Activated gamma-delta T cell (primary cell): Measurements from ENCODE around the gene FNDC8.
A peak's percentile ranks its signal among the peaks of the same experiment; 100 is the strongest.
"Not testable (repeated sequence)": the region's sequence is repeated elsewhere in the genome, so short reads cannot be mapped to it uniquely, and the experiment has no call there.

ENCODE experiments used
- DNase-seq: peaks from one replicate; lab custom pipeline; 2025; lab: John Stamatoyannopoulos, UW
- total RNA-seq, 2 donors: gene quantifications; one replicate each; lab custom pipeline; 2026; lab: John Stamatoyannopoulos, UW

The FNDC8 gene
- 0 to 0.05 reads per million in 2 donors for total RNA-seq

DNA sequence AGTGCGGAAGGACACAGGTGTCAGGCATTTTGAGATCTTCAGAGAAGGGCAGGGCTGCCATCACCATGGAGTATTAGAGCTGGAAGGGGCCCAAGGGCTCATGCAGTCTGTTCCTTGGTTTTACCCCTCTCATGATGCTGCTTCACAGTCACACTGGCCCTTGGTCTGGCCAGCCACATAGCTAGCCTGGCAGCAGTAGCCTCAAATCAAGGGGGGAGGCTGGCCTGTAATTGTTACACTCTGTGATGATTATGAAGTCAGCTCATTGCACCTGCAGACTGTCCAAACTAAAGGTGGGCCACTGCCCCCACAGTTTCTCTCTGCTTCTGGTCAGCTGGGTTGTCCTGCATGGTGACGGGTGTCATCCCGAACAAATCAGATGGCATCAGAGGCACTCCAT is at the start of gene FNDC8:
Gene FNDC8, plus strand, starts transcription at position 301 of the 400 bp plus-strand sequence. Its CDS starts 79 bp downstream, at position 380.
- DNase-seq = no peak

DNA sequence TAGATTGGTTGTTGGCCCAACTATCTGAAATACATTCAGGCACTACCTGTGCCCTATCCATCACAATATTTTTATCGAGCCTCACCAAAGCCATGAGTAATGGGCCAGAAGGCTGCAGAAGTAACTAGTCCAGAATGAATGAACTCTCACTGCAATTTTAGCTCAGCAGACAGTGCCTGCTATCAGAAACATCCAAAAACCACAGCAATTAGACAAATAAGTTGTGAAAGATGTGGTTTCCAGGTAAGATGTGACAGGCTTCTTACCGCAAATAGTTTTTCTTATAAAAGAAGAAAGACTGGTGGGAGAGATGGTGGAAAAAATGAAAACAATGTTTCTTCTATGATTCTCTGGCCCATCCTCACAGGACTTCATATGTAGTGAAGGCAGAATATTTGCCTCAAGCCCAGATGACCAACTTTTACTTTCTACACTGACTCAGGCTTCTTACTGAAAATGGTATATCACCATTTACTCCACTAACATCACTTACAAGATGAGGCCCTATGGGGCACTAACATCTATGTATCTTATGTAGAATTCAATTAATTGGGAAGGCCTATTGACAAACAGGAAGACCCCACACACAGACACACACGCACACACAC is 48.1 kb upstream of the FNDC8 start:
- no peak for DNase-seq

DNA sequence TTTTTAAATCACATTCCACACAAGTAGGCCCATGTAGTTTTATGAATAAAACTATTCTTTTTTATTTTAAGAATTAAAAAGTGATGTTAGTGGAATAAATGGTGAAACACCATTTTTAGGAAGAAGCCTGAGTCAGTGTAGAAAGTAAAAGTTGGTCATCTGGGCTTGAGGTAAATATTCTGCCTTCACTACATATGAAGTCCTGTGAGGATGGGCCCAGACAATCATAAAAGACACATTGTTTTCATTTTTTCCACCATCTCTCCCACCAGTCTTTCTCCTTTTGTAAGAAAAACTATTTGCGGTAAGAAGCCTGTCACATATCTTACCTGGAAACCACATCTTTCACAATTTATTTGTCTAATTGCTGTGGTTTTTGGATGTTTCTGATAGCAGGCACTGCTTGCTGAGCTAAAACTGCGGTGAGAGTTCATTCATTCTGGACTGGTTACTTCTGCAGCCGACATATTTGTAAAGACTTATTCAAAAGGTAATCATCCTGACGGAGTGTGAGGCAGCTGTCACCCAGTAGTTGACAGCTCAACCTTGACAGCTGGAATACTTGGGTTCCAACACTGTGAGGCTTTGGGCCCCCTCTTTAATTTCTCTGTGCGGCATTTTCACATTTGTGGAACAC is 47.3 kb upstream of the FNDC8 start:
- no peak for DNase-seq

DNA sequence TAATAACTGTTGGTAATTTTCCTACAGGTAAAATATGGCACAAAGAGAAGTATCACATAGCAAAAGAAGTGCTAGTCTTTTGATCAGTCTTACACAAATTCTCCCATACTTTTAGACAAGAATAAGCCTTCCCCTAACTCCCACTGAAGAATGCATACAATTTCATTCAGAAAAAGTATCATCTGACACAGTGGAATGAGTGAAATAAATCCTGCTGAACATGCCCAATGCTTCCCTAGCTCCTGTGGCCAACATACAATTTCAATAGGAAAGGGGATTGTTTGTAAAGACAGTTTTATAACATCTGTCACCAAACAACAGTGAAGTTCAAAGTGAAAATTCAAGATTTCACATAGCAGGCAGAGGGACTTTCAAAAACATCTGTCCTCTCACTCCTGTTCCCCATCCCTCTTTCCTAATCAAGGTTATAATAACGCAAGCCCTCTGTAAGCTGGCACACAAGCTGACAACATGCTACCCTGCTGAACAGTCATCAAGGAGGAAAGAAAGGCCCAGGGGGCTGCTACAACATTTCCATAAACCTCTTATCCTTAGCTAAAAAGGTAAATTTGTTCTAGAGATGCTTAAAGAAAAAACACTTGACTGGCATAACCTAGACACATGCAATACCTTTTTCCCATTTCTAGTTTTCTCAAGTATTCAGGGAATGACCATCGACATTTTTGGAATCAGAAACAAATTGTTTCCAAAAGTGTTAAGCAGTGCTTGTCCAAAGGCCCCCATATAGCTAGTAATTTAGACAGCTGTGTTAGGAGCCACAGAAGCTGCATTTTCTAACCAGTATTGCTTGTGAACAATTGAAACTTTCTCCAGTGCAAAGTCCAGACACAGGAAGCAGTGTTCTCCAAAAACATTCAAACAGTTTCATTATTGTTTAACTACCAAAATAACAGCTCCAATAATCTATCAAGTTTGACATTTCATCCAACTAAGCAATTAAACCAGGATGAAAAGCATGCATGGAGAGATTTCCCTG is 46.4 kb upstream of the FNDC8 start:
- DNase-seq = no peak

DNA sequence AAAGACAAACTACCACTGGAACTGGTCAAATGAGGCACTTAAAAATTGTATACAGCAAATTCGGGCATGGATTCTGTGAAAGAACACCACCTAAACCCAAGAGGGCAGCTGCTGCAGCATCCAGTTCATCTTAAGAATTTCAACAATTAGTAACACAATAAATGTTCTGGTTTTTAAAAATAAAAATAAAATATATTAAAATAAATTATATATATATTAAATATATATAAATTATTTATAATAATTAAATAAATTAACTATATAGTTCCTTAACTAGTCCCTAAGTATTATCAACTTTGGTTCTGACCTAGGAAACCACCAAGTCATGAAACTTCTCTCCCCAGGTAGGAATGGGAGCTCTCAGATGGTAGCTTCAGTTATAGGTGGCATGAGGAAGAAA is 44.5 kb upstream of the FNDC8 start:
- no peak for DNase-seq

DNA sequence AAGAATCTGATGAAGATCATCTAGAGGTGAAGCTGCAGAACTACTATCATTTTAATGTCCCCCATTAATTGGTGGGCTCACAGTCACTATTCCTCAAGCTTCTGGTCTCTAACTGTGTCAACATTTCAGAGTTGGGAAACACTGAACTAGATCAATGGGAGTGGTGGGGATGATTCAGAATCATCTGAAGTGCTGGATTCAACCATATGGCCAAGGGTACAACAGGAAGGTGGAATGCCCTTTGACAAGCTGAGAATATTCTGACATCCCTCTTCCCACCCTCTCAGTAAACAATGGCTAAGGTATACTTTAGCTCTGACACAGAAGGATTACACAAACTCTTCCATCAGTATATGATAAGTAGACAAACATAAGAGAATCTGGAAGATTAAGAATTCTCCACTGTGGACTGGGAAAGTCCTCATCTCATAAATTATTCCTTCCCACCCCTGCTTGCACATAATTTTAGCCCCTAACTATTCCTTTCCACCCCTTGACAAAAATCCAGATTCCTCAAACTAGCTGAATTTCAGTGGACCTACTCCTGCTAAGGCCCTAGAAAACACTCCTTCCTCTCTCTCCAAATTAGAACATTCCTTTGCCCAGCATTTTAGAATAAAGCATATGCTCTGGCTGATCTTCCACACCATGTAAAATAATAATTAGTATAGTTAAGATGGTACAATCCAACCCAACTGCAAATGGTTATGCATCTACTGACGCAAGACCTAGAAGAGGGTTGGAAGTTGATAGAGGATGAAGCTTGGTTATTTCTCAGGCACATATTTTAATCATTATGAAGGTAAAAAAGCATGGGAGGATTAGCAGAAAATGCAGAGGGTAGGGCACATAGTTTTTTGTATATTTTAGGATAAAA is 41.6 kb upstream of the FNDC8 start:
- DNase-seq = no peak

DNA sequence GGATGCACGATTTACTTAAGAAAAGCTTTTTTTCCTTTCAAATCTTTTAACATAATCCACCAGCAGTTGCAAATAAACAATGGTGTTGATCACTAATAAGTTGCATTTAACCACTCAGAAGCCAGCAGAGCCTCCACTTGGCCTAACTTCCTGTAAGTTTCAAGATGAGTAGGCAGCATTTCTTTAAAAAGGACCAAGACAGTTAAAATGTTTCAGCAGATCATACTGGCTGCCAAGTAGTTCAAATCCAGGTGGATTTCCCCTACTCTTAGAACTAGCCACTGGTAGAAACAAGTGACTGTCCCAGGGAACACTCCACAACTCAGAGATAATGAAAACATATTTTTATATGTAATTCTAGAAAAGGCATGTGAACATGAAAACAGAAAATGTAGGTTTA is 40.9 kb upstream of the FNDC8 start:
- no peak for DNase-seq

DNA sequence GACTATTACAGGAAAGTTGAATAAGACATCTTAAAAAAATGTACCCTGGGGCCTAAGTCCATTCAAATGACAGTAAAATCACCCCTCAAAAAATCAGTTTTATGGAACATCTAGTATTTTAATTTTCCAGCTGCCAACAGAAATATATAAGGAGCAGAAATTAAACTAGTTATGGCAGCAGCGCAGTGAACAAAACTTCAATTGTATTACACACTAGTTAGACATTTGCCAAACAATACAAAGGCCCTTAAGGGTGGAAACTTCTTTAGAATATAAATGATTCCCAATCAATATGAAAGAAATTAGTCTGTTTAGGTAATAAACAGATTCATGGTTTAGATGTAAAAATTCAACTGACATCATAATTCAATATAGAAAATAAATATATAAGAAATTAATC is 39.8 kb upstream of the FNDC8 start:
- DNase-seq = no peak

DNA sequence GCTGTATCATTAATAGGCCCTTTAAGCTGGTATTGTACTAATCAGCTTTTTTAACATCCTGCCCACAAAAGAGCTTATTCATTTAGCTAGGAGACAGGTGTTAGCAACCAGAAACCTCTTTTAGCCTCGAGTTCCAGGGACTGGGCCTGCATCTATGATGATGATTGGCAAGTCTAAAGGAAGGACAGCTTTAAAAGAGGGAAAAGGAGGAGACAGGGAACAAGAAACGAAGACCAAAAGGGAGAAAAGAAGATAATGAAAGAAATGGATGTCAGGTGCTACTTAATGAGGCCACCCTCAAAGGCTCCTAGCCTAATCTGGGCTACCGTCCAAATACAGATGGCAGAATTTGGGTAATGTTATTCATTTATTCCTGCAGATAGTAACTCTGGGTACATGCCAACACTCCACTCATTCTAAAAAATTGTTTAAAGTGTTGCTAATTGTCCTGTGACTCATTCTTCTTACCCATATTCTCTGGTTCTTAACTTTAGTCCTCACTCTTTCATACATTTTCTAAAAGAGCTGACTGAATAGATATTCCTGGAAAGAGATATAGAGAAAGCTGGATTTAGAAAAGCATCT is 39.2 kb upstream of the FNDC8 start:
- DNase-seq = no peak

DNA sequence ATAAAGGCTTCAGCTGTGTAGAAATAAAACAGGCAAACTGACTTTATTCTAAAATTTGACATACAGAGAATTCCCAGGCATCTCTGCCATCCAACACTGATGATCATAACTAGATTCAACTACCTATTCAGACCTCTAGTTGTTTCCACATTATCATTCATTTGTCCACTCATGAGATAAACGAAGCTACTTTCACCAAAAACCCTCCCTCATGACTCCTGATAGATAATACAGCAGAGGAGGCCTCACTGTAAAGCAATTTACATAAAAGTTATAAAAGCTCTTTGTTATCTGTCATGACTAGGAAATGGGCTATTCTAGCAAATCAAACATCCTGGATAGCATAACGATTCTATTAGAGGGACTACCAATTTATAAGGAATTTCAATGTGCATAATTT is 38.3 kb upstream of the FNDC8 start:
- no peak for DNase-seq

DNA sequence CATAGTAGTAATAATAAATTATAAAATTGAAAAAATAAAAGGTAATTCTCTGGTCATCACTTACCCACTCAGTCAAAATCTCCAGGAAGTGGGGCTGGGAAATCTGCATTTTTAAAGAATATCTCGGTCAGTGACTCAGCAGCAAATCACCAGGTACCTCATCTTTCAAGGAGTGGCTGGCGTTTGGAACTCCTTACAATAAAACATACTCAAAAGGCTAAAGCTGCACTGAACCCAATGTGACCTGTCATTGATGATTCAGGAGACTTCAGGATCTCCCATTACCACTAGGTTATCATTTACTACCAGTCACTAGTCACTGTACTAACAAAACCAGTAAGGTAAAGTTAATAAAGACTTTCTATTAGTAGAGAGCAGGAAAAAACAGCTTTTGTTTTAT is 36.4 kb upstream of the FNDC8 start:
- DNase-seq = no peak

DNA sequence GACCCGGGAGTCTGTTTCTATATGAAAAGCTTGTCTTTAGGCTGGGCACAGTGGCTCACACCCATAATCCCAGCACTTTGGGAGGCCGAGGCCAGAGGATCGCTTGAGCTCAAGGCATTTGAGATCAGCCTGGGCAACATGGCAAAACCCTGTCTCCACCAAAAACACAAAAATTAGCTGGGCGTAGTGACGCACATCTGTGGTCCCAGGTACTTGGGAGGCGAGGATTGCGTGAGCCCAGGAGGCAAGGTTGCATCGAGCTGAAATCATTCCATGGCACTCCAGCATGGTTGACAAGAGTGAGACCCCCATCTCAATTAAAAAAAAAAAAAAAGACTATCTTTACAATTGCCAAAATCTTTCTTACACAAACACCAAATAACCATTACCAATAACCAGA is 35.3 kb upstream of the FNDC8 start:
- no peak for DNase-seq

DNA sequence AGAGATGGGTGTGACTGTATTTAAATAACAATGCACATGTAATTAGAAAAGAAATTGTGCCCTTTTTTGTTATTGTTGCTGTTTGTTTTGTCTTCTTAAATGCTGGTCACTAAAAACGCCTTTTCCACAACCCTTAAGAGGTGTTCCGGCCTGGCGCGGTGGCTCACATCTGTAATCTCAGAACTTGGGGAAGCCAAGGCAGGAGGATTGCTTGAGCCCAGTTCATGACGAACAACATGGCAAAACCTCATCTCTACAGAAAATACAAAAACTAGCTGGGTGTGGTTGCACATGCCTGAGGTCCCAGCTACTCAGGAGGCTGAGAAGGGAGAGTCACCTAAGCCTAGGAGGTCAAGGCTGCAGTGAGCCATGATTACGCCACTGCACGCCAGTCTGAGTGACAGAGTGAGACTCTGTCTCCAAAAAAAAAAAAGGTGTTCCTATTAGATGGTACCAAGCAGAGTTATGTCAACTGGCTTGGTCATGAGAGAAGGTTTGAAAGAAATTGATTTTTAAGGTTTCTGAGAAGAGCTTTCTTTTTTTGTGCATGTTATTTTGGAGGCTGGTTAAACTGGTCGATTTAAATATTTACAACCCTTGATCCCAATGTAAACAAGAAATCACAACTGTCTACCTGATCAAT is 34.4 kb upstream of the FNDC8 start:
- DNase-seq = no peak

DNA sequence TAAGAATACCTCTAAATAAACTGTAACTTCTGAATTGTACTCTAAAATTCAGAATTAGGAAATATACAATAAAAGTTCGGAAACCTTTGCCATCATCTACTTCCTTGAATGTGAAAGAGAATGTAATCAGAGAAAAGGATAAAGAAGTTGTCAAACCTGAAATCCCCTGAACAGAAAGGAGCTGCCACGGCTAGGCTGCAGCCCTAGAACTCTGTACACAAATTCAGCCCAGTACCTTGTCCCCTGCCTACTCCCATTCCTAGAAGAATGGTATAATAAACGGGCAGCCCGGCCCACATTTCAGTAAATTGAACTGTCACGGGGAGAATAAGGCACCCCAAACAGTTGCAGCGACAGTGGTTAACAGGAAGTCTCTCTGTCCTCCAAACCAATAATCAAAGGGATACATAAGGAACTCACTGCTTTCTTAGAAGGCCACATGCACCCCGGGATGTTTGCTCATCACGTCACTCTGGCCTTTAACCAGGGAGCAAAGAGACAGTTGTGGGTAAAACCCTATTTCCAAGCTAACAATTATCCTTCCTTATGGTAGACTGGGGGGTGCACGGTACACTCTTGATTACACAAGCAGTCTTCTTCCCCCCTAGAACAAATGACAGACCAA is 33.6 kb upstream of the FNDC8 start:
- DNase-seq = no peak

DNA sequence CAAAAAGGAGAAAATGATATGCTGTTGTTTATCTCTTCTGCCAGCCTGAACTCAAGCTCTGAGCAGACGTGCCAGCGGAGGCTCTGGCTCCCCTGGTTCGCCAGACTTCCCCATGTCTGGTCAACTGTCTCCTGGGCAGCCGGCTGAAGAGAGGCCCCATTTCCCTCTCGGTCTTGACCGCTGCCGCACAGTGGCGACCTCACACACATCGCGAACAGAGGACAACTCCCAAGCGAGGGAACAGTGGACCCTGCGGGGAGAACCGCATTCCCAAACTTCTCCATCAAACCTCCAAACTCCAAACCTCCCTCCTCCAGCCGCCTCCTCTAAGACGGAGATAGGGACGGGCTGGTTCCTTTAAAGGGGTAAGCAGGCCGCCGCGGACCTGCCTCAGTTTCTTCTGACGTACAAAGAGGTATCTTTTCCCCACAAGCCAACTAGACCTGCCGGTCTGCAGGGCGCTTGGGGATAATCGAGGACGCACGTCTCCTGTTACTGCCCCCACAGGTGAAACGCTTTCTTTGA is 33.0 kb upstream of the FNDC8 start:
- DNase-seq = no peak

DNA sequence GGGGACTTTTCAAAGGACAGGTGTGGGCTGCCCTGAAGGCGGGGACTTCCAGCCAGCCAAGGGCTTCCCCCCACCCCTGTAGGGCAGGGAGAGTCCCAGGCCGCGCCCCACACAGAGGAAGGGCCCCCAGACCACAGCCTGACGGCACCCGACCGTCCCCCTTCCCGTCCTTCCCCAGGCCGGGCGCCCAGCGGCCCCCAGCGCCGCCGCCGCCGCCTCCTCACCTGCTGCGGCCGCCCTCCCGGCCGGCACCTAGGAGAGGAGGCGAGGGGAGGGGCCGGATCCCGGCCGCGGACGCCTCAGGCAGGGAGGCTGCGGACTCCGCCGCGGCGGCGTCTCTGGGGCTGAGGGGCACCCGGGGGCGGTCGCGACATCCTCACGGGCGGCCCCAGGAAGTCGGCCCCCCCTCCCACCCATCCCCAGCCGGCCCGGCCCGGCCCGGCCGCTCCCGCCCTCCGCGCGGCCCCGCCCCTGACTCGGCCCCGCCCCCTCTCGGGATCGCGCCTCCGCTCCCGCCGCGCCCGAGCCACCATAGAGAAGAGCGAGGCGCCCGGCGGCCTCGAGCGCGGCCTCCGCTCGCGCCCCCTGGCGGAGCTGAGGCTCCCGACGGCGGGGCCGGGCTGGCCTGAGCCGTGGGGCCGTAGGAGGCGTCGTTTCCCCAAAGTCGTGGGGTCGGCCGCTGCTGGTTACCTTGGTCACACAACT is 32.4 kb upstream of the FNDC8 start:
- peak; percentile 87 for DNase-seq

DNA sequence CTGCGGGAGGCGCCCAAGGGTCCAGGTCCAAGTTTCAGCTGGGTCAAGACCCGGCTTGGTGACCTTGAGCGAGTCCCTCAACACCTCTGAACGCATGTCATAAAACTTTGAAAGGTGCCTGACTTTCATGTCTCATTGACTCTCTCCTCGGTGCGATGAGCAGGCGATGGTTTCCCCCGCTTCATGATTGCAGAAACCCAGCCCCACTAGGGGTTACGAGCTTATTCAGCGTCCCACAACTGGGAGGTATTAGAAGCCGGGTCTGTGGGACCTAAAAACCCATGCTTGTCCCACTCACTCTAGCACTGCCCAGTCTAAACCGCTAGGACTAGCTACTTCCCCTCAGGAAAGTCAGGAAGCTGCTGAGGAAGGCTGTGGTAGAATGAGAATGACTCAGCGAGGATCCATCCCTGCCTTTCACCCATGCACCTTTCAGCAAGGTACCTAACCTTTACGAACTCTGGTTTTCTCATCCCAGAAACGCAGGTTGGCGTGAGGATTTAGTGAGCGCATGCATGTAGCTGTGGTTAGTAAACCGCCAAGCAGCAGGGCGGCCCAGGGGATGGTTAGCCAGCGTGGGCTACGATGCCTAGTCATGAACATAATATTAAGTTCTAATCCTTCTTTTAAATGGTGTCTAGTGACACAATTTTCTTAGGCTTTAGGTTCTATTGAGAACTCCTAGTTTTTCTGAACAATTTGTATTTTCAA is 31.7 kb upstream of the FNDC8 start:
- no peak for DNase-seq

DNA sequence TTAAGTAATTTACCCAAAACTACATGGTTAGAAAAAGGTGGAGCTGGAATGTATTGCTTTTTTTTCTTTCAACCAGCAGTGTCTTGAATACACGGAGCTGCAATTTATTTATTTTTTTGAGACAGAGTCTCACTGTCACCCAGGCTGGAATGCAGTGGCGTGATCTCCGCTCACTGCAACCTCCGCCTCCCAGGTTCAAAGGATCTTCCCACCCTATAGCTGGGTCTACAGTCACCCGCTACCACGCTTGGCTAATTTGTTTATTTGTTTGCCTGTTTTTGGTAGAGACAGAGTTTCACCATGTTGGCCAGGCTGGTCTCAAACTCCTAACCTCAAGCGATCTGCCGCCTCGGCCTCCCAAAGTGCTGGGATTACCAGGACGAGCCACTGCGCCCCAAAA is 30.7 kb upstream of the FNDC8 start:
- DNase-seq = not testable (repeated sequence)

DNA sequence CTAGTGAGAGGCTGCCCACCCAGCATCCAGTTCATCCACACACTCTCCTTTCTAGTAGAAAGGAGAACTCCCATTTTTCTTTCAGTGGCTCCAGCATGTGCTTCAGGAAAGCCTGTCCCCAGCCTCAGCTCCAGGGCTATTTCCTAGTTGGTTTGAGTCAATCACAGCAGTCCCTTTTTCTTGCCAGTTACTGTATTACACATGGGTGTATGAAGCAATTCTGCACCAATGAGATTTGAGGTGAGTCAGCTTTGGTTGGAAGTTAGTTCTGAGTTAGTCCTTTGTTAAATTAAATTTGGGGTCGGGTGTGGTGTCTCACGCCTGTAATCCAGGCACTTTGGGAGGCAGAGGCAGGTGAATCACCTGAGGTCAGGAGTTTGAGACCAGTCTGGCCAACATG is 26.5 kb upstream of the FNDC8 start:
- DNase-seq = no peak
